Measurements from ENCODE around the gene LRIG2.

DNA sequence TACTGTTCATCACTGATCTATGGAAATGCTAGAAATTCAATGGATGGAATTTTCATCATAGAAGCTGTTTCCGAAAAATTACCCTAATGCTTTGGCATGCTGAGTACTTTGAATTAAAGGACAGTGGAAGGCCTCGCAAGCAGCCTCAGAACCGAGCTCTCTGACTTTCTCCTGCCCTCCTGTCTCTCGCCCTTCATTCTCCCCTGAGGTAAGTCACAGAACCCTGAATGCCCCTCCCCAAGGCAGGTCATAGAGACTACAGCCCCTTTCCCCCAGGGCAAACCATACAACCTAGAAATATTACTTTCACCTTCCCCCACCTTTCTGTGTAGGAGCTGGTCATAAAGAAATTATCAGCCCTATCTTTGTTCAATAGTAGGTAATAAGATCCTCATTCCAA, 74.8 kb downstream of the LRIG2 start:
- no peak for TF ChIP-seq SMC3 (IDR thresholded peaks at IDR 0.05; ENCODE audit: low read depth, low read length)
- no peak for TF ChIP-seq FOXM1 (IDR thresholded peaks at IDR 0.05; ENCODE audit: low read depth)
- no peak for TF ChIP-seq POLR2AphosphoS5 (IDR thresholded peaks at IDR 0.05; ENCODE audit: low read depth, low read length)
- TF ChIP-seq RFX5 (IDR thresholded peaks at IDR 0.05; ENCODE audit: low read length) = no peak
- TF ChIP-seq EP300 (IDR thresholded peaks at IDR 0.05; ENCODE audit: borderline replicate concordance in 1 of 2, low read depth in 1 of 2, low read length in 1 of 2) = no peak

Measured in SK-N-SH (cell line).